Dermis lymphatic vessel endothelial cell (primary cell): ENCODE measurements around the gene TEKT5. TPM values are rescaled to one million over a fixed set of nuclear protein-coding genes. Genes with fewer than 3 reads are reported as not detected.

Source experiments
- total RNA-seq: library from RNA; depleted of rRNA; stranded (reverse); fragments of >200 nt; gene quantifications from 2 replicates; pipeline ENCODE4 v1.2.1, GENCODE V29; 2014

Gene TEKT5
- 0.26 TPM in 1 of 2 replicates, not detected in the other for total RNA-seq

DNA sequence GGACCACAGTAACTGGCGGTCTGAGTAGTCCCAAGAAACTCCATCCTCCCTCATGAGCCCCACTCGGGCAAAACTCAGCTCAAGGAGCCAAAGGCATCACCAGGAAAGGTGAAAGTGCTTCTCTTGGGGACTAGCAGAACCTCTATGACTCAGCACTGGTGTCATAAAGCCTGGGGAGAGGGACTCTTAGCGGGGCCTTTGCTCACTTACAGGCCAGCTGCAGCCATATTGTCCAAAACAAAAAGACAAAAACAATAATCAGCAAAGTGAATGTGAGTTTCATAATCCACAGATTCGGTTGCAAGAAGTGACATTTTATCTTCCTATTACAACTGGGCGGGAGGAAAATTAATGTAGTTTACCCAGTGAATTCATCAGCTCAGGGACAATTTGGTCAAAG is at the start of gene TEKT5:
TEKT5 (minus strand) TSS at position 101 of the 400 bp plus-strand sequence; CDS start at position 44, 57 bp downstream.

DNA sequence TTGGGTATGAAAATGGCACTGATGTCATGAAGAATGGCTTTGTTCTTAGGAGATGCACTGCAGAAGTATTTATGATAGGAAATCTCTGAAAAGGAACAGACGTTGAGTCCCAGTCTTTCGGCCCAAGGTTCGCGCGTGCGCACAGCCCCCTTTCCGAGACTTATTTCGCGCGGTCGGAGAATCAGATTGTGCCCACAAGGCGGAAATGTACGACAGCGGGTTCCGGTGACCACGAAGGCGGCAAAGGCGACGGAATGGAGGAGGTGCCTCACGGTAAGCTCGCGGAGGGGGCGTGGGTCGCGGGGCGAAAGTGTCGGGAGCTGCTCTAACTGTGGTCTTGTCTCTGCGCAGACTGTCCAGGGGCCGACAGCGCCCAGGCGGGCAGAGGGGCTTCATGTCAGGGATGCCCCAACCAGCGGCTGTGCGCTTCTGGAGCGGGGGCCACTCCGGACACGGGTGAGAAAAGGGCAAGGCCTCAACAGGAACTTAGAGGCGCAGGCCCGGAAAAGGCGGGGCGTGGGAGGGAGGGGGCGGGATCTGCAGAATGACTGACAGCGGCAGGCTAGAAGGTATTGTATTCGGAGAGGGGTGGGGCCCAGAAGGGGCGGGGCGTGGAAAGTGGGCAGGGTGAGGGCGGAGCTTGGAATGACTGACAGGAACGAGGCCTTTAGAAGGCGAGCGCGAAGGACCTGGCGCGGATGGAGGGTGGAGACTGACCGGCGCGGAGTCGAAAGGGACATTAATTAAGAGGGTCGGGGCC is 49.1 kb upstream of the TEKT5 start, which contains the start of gene NUBP1:
NUBP1 (plus strand) TSS at position 233 of the 760 bp plus-strand sequence; CDS start at position 255, 22 bp downstream.

DNA sequence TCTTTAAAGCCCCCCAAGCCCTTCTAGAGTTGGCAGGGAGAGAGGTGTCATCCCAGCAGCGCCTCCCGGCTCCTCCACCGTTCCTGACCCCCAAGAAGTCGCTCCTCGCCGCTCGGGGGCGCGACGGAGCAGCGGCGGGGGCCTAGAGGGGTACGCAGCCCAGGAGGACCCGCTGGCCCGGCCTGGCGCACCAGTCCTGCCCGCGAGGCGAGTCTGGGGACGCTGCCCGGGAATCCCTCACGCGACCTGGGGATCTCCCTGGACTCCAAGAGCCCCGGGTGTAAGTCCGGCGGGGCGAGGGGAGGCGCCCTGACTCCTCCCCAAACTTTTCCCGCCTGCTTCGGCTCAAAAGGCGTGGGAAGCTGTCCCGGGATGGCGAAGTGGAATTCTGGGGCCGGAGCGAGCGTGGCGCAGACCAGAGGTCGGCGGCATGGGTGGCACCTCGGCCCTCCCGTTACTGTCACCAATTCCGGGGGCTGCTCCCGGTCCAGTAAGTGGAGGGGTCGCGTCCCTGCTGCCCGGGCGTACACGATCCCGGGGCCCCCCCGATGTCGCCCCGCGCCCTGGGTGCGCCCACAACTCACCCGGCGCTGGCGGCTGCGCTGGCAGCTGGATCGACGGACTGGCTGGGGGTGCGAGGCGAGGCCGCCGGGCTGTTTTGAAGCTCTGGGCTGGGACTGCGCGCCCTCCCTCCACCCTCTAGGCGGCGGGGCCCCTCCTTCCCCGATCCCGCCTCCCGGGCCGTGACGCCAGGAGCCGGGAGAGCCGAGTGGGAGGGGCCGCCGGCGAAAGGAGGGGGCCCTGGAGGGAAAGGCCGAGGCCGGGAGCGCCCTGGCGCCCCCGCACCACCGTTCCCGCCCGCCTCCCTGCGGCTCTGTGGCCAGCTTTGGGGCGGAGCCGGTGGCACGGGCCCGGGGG is 114.5 kb downstream of the TEKT5 start, which contains the start of gene EMP2:
EMP2 (minus strand) TSS at position 634 of the 918 bp plus-strand sequence. CDS start 32,981 bp downstream, outside the sequence.

Other genes starting within 250 kb of the TEKT5 start
- gene EMP2, start 114.3 kb downstream of the TEKT5 start, total RNA-seq, result 40.5 and 44.9 TPM in 2 replicates
- gene NUBP1, start 48.9 kb upstream of the TEKT5 start, total RNA-seq, result 29.3 and 31.1 TPM in 2 replicates
- gene TVP23A, start 123.9 kb upstream of the TEKT5 start, total RNA-seq, result not detected in 2 replicates
- gene CIITA, start 182.3 kb upstream of the TEKT5 start, total RNA-seq, result 0.09 and 0.33 TPM in 2 replicates
- gene DEXI, start 247.5 kb upstream of the TEKT5 start, total RNA-seq, result 35.0 and 39.7 TPM in 2 replicates
- gene CLEC16A, start 249.6 kb upstream of the TEKT5 start, total RNA-seq, result 11.5 and 14.7 TPM in 2 replicates